ENCODE results near the gene ANO10. TPM values are rescaled to one million over a fixed set of nuclear protein-coding genes. Genes with fewer than 3 reads are reported as not detected.
A peak's percentile ranks its signal among the peaks of the same experiment; 100 is the strongest.
"Not testable (repeated sequence)": the region's sequence is repeated elsewhere in the genome, so short reads cannot be mapped to it uniquely, and the experiment has no call there.

The ANO10 gene
- total and polyA plus RNA-seq, 8 donors = 30.3 to 52.2 (median 35.4) TPM

GRCh38 chr3:43461345-43461744, 160.5 kb downstream of the ANO10 start:
- ATAC-seq = no peak
- intact Hi-C loops (cut with DNase I) = no loop called here
- TF ChIP-seq CTCF (IDR thresholded peaks at IDR 0.05) = no peak

GRCh38 chr3:43457038-43457437, 164.8 kb downstream of the ANO10 start:
- H3K9me3 ChIP-seq; intact Hi-C loops (cut with DNase I); DNase-seq; ATAC-seq; H3K27ac ChIP-seq; H3K27me3 ChIP-seq; H3K4me1 ChIP-seq; H3K36me3 ChIP-seq; H3K4me3 ChIP-seq: not testable (repeated sequence)

More at GRCh38 chr3:43461345-43461744, 160.5 kb downstream of the ANO10 start:
- Histone ChIP-seq H3K36me3 (peaks cover 0 to 4% of the 10 kb centered on the region in 2 donors), H3K4me1 (no peaks in the 10 kb centered on the region), H3K27ac (no peak overlapping the region), H3K27me3 (no peaks in the 10 kb centered on the region), H3K4me3 (no peak overlapping the region), H3K9me3 (peaks cover 0 to 5% of the 10 kb centered on the region in 2 donors)
- no peak for DNase-seq

- no peak overlapping the region for H3K27ac ChIP-seq
- no peaks in the 10 kb centered on the region for H3K27me3 ChIP-seq
- ATAC-seq (peak; percentile 94), DNase-seq (peak in 1 of 4 donors; percentile 47)
- no peaks in the 10 kb centered on the region for H3K4me1 ChIP-seq
- no peak for TF ChIP-seq CTCF (IDR thresholded peaks at IDR 0.05)
- no peak overlapping the region for H3K4me3 ChIP-seq
- no peaks in the 10 kb centered on the region for H3K9me3 ChIP-seq
- intact Hi-C loops (cut with DNase I) = no loop called here
- no peaks in the 10 kb centered on the region for H3K36me3 ChIP-seq
Measured at GRCh38 chr3:43455233-43455632, 166.6 kb downstream of the ANO10 start.

- intact Hi-C loops (cut with DNase I) = no loop called here
- no peaks in the 10 kb centered on the region for H3K27me3 ChIP-seq
- H3K36me3 ChIP-seq = no peaks in the 10 kb centered on the region
- no peaks in the 10 kb centered on the region for H3K9me3 ChIP-seq
- no peak for TF ChIP-seq CTCF (IDR thresholded peaks at IDR 0.05)
- H3K27ac ChIP-seq = no peak overlapping the region
- H3K4me3 ChIP-seq = no peak overlapping the region
- ATAC-seq = no peak
- no peaks in the 10 kb centered on the region for H3K4me1 ChIP-seq
- no peak for DNase-seq
Measured at GRCh38 chr3:43453981-43454380, 167.8 kb downstream of the ANO10 start.

- no peak for ATAC-seq
- H3K4me3 ChIP-seq = no peak overlapping the region
- H3K27me3 ChIP-seq = no peaks in the 10 kb centered on the region
- no peaks in the 10 kb centered on the region for H3K4me1 ChIP-seq
- H3K36me3 ChIP-seq = no peaks in the 10 kb centered on the region
- H3K9me3 ChIP-seq = no peaks in the 10 kb centered on the region
- intact Hi-C loops (cut with DNase I) = no loop called here
- no peak for TF ChIP-seq CTCF (IDR thresholded peaks at IDR 0.05)
- H3K27ac ChIP-seq = no peak overlapping the region
- no peak for DNase-seq
Measured at GRCh38 chr3:43451670-43452254, 170.0 kb downstream of the ANO10 start.

- no peaks in the 10 kb centered on the region for H3K4me1 ChIP-seq
- no peak overlapping the region for H3K4me3 ChIP-seq
- ATAC-seq = no peak
- H3K36me3 ChIP-seq = no peaks in the 10 kb centered on the region
- no peak for TF ChIP-seq CTCF (IDR thresholded peaks at IDR 0.05)
- H3K27ac ChIP-seq = no peak overlapping the region
- intact Hi-C loops (cut with DNase I) = no loop called here
- no peaks in the 10 kb centered on the region for H3K9me3 ChIP-seq
- no peaks in the 10 kb centered on the region for H3K27me3 ChIP-seq
- no peak for DNase-seq
Measured at GRCh38 chr3:43448098-43448497, 173.7 kb downstream of the ANO10 start.

Measured in left lung (tissue), 10 donors.